ENCODE data around the gene COL28A1. TPM values are rescaled to one million over a fixed set of nuclear protein-coding genes. Genes with fewer than 3 reads are reported as not detected.

Gene COL28A1
- total RNA-seq, 1 donor from 2014 or later: 0.60 TPM

GRCh38 chr7:7384228-7384627 is 151.4 kb downstream of the COL28A1 start:
- H3K36me3 Mint-ChIP-seq: no peaks in the 10 kb centered on the region
- H3K4me1 Mint-ChIP-seq: no peaks in the 10 kb centered on the region
- H3K27ac ChIP-seq: no peak overlapping the region
- TF ChIP-seq EZH2 (IDR thresholded peaks at IDR 0.05) (no peak), EZH2phosphoT487 (IDR thresholded peaks at IDR 0.05) (no peak)
- TF ChIP-seq, protein P1, sequence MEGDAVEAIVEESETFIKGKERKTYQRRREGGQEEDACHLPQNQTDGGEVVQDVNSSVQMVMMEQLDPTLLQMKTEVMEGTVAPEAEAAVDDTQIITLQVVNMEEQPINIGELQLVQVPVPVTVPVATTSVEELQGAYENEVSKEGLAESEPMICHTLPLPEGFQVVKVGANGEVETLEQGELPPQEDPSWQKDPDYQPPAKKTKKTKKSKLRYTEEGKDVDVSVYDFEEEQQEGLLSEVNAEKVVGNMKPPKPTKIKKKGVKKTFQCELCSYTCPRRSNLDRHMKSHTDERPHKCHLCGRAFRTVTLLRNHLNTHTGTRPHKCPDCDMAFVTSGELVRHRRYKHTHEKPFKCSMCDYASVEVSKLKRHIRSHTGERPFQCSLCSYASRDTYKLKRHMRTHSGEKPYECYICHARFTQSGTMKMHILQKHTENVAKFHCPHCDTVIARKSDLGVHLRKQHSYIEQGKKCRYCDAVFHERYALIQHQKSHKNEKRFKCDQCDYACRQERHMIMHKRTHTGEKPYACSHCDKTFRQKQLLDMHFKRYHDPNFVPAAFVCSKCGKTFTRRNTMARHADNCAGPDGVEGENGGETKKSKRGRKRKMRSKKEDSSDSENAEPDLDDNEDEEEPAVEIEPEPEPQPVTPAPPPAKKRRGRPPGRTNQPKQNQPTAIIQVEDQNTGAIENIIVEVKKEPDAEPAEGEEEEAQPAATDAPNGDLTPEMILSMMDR (IDR thresholded peaks at IDR 0.05): no peak
- no peak overlapping the region for H3K27ac Mint-ChIP-seq
- H4K20me1 ChIP-seq (ENCODE audit: low read depth): no peaks in the 10 kb centered on the region
- no peak overlapping the region for H3K4me3 ChIP-seq
- no peak overlapping the region for H3K4me2 ChIP-seq
- H3F3A ChIP-seq (ENCODE audit: low read depth): no peaks in the 10 kb centered on the region
- H2AFZ ChIP-seq (replicated peaks): no peak overlapping the region
- no peak for DNase-seq (ENCODE audit: low spot score)
- H3K9ac ChIP-seq: no peak overlapping the region
- peaks cover 2% of the 10 kb centered on the region for H3K9me3 Mint-ChIP-seq
- H3K4me3 Mint-ChIP-seq: no peak overlapping the region
- no peaks in the 10 kb centered on the region for H3K36me3 ChIP-seq
- H3K9me3 ChIP-seq (ENCODE audit: low read depth): no peaks in the 10 kb centered on the region
- H3K27me3 Mint-ChIP-seq (ENCODE audit: insufficient read depth, low read depth): no peaks in the 10 kb centered on the region
- H3K79me2 ChIP-seq (ENCODE audit: low read depth): no peaks in the 10 kb centered on the region
- no peaks in the 10 kb centered on the region for H3K27me3 ChIP-seq
- H3K4me1 ChIP-seq: no peaks in the 10 kb centered on the region

- no peak overlapping the region for H3K9ac ChIP-seq
- H3K4me2 ChIP-seq: no peak overlapping the region
- DNase-seq (ENCODE audit: low spot score): no peak
- TF ChIP-seq EZH2phosphoT487 (IDR thresholded peaks at IDR 0.05) (no peak), EZH2 (IDR thresholded peaks at IDR 0.05) (no peak)
- TF ChIP-seq, protein P1 (IDR thresholded peaks at IDR 0.05): no peak
- Mint-ChIP-seq H3K4me1 (no peaks in the 10 kb centered on the region), H3K9me3 (no peaks in the 10 kb centered on the region), H3K4me3 (no peak overlapping the region), H3K27me3 (ENCODE audit: insufficient read depth, low read depth) (peaks cover 2% of the 10 kb centered on the region), H3K27ac (no peak overlapping the region), H3K36me3 (no peaks in the 10 kb centered on the region)
- H4K20me1 ChIP-seq (ENCODE audit: low read depth): no peaks in the 10 kb centered on the region
- no peaks in the 10 kb centered on the region for H3K36me3 ChIP-seq
- H3K79me2 ChIP-seq (ENCODE audit: low read depth): no peaks in the 10 kb centered on the region
- H3F3A ChIP-seq (ENCODE audit: low read depth): no peaks in the 10 kb centered on the region
- no peaks in the 10 kb centered on the region for H3K9me3 ChIP-seq (ENCODE audit: low read depth)
- no peak overlapping the region for H3K4me3 ChIP-seq
- no peaks in the 10 kb centered on the region for H3K27me3 ChIP-seq
- no peaks in the 10 kb centered on the region for H3K4me1 ChIP-seq
- H3K27ac ChIP-seq: no peak overlapping the region
- H2AFZ ChIP-seq (replicated peaks): no peak overlapping the region
Observed at GRCh38 chr7:7375538-7375937, 160.1 kb downstream of the COL28A1 start.

GRCh38 chr7:7370076-7370475 is 165.6 kb downstream of the COL28A1 start:
- Histone ChIP-seq H2AFZ (replicated peaks) (no peak overlapping the region), H3K27me3 (no peaks in the 10 kb centered on the region), H3K4me1 (no peaks in the 10 kb centered on the region), H3K27ac (no peak overlapping the region), H3K9ac (no peak overlapping the region), H3K79me2 (ENCODE audit: low read depth) (no peaks in the 10 kb centered on the region), H3K4me3 (no peak overlapping the region), H3K9me3 (ENCODE audit: low read depth) (peaks cover 3% of the 10 kb centered on the region), H3K36me3 (no peaks in the 10 kb centered on the region), H4K20me1 (ENCODE audit: low read depth) (no peaks in the 10 kb centered on the region), H3K4me2 (no peak overlapping the region), H3F3A (ENCODE audit: low read depth) (no peaks in the 10 kb centered on the region)
- no peak overlapping the region for H3K27ac Mint-ChIP-seq
- H3K27me3 Mint-ChIP-seq (ENCODE audit: insufficient read depth, low read depth): peaks cover 2% of the 10 kb centered on the region
- no peaks in the 10 kb centered on the region for H3K9me3 Mint-ChIP-seq
- no peaks in the 10 kb centered on the region for H3K4me1 Mint-ChIP-seq
- DNase-seq (ENCODE audit: low spot score): no peak
- no peak for TF ChIP-seq EZH2phosphoT487 (IDR thresholded peaks at IDR 0.05)
- TF ChIP-seq, protein P1 (IDR thresholded peaks at IDR 0.05): no peak
- no peak for TF ChIP-seq EZH2 (IDR thresholded peaks at IDR 0.05)
- H3K4me3 Mint-ChIP-seq: no peak overlapping the region
- no peaks in the 10 kb centered on the region for H3K36me3 Mint-ChIP-seq

All from neural progenitor cell (in vitro differentiated cells).